HEK293 (cell line): ENCODE data around the gene PDE6C.
A peak's percentile ranks its signal among the peaks of the same experiment; 100 is the strongest.

Experiments used
- CTCF ChIA-PET: fragments of 350-600 bp; formaldehyde crosslinking; extraction: SDS; loops from one replicate; lab custom pipeline; 2021; ENCODE audit warnings: antibody characterized with exemption; lab: Yijun Ruan, JAX
- POLR2A ChIA-PET: fragments of 300-600 bp; formaldehyde crosslinking; extraction: SDS; loops from one replicate; lab custom pipeline; 2020; ENCODE audit warnings: antibody characterized with exemption, inconsistent platforms; lab: Yijun Ruan, JAX
- H3K27ac ChIP-seq: fragments of 200-500 bp; sonication (Bioruptor generic); 2 replicates; pipeline ENCODE4 v1.5.1; 2014; ENCODE audit warnings: low read depth, low read length, control low read depth, inconsistent platforms; ENCODE audit errors: extremely low read depth
- H3K36me3 ChIP-seq, 2 experiments: fragments of 200-500 bp in 1 of 2; sonication (Bioruptor generic) in 1 of 2; 1 replicate in 1 of 2; 2 replicates in 1 of 2; pipeline ENCODE4 v1.5.1; 2014 to 2017; ENCODE audit warnings: inconsistent platforms in 2 of 2, low read length in 2 of 2; ENCODE audit not compliant: control insufficient read depth in 2 of 2, insufficient read depth in 1 of 2
- H3K4me1 ChIP-seq: fragments of 200-500 bp; sonication (Bioruptor generic); 2 replicates; pipeline ENCODE4 v1.5.1; 2014; ENCODE audit warnings: mild to moderate bottlenecking, low read length, inconsistent platforms; ENCODE audit not compliant: control insufficient read depth, insufficient read depth
- H3K4me3 ChIP-seq: 2 replicates; pipeline ENCODE4 v1.5.1; 2011; ENCODE audit warnings: low read depth, mild to moderate bottlenecking, control low read depth, low read length, moderate library complexity
- H3K9me3 ChIP-seq: fragments of 200-500 bp; sonication (Bioruptor generic); 2 replicates; pipeline ENCODE4 v1.5.1; 2014; ENCODE audit warnings: low read depth, low read length, inconsistent platforms; ENCODE audit not compliant: control insufficient read depth, insufficient read depth
- GLI2 ChIP-seq: fragments of 450-650 bp; formaldehyde crosslinking; IDR thresholded peaks from 2 replicates; pipeline ENCODE4; 2017; ENCODE audit warnings: missing biosample characterization, missing genetic modification characterization, low read depth, borderline replicate concordance
- GLI4 ChIP-seq: fragments of 450-650 bp; formaldehyde crosslinking; IDR thresholded peaks from 2 replicates; pipeline ENCODE4 v1.5.1; 2016; ENCODE audit warnings: missing biosample characterization, missing genetic modification characterization
- GLIS1 ChIP-seq: fragments of 450-650 bp; formaldehyde crosslinking; IDR thresholded peaks from 2 replicates; pipeline ENCODE4 v1.5.1; 2016; ENCODE audit warnings: missing biosample characterization, missing genetic modification characterization
- KLF7 ChIP-seq: fragments of 450-650 bp; formaldehyde crosslinking; IDR thresholded peaks from 2 replicates; pipeline ENCODE4 v1.5.1; 2016; ENCODE audit warnings: missing biosample characterization, missing genetic modification characterization, borderline replicate concordance
- KLF9 ChIP-seq: fragments of 450-650 bp; formaldehyde crosslinking; IDR thresholded peaks from 2 replicates; pipeline ENCODE4 v1.5.1; 2016; ENCODE audit warnings: missing biosample characterization, missing genetic modification characterization, low read depth
- MEIS1 ChIP-seq: sonication (generic); formaldehyde crosslinking; IDR thresholded peaks from 2 replicates; pipeline ENCODE4 v1.8.1; 2022; ENCODE audit warnings: missing genetic modification reagents, mild to moderate bottlenecking, borderline replicate concordance
- SP7 ChIP-seq: fragments of 450-650 bp; formaldehyde crosslinking; IDR thresholded peaks from 2 replicates; pipeline ENCODE4 v1.5.1; 2016; ENCODE audit warnings: missing biosample characterization, missing genetic modification characterization
- ZBTB20 ChIP-seq: fragments of 450-650 bp; formaldehyde crosslinking; IDR thresholded peaks from 2 replicates; pipeline ENCODE4 v1.5.1; 2016; ENCODE audit warnings: missing biosample characterization, missing genetic modification characterization
- ZNF133 ChIP-seq: fragments of 450-650 bp; formaldehyde crosslinking; IDR thresholded peaks from 2 replicates; pipeline ENCODE4 v1.5.1; 2016; ENCODE audit warnings: missing biosample characterization, missing genetic modification characterization
- ZNF138 ChIP-seq: fragments of 450-650 bp; formaldehyde crosslinking; IDR thresholded peaks from 2 replicates; pipeline ENCODE4 v1.5.1; 2016; ENCODE audit warnings: missing biosample characterization, missing genetic modification characterization, borderline replicate concordance
- ZNF202 ChIP-seq: fragments of 450-650 bp; formaldehyde crosslinking; IDR thresholded peaks from 2 replicates; pipeline ENCODE4 v1.5.1; 2016; ENCODE audit warnings: missing biosample characterization, missing genetic modification characterization, borderline replicate concordance
- ZNF214 ChIP-seq: fragments of 450-650 bp; formaldehyde crosslinking; IDR thresholded peaks from 2 replicates; pipeline ENCODE4 v1.5.1; 2017; ENCODE audit warnings: missing biosample characterization, mild to moderate bottlenecking, missing genetic modification characterization, borderline replicate concordance
- ZNF23 ChIP-seq: fragments of 450-650 bp; formaldehyde crosslinking; IDR thresholded peaks from 2 replicates; pipeline ENCODE4 v1.5.1; 2016; ENCODE audit warnings: missing biosample characterization, missing genetic modification characterization, borderline replicate concordance
- ZNF274 ChIP-seq, 2 experiments: fragments of 200-500 bp in 1 of 2; fragments of 450-650 bp in 1 of 2; sonication (Bioruptor generic) in 1 of 2; formaldehyde crosslinking in 1 of 2; IDR thresholded peaks; 2 replicates each; pipeline versions ENCODE4 v1.5.1 to v1.6.1; 2014 to 2016; ENCODE audit warnings: borderline replicate concordance in 1 of 2, inconsistent platforms in 1 of 2, low read length in 1 of 2, missing biosample characterization in 1 of 2, missing genetic modification characterization in 1 of 2
- ZNF354C ChIP-seq: fragments of 450-650 bp; formaldehyde crosslinking; IDR thresholded peaks from 2 replicates; pipeline ENCODE4 v1.5.1; 2016; ENCODE audit warnings: missing biosample characterization, missing genetic modification characterization, low read depth, borderline replicate concordance
- ZNF366 ChIP-seq: fragments of 450-650 bp; formaldehyde crosslinking; conservative IDR thresholded peaks from 2 replicates; pipeline ENCODE4 v1.5.1; 2016; ENCODE audit warnings: missing biosample characterization, missing genetic modification characterization
- ZNF394 ChIP-seq: fragments of 450-650 bp; formaldehyde crosslinking; IDR thresholded peaks from 2 replicates; pipeline ENCODE4 v1.5.1; 2016; ENCODE audit warnings: missing biosample characterization, missing genetic modification characterization, mild to moderate bottlenecking, moderate library complexity, borderline replicate concordance
- ZNF416 ChIP-seq: fragments of 450-650 bp; formaldehyde crosslinking; IDR thresholded peaks from 2 replicates; pipeline ENCODE4 v1.5.1; 2016; ENCODE audit warnings: missing biosample characterization, missing genetic modification characterization
- ZNF48 ChIP-seq: fragments of 450-650 bp; formaldehyde crosslinking; IDR thresholded peaks from 2 replicates; pipeline ENCODE4 v1.5.1; 2016; ENCODE audit warnings: missing biosample characterization, missing genetic modification characterization
- ZNF514 ChIP-seq: fragments of 450-650 bp; formaldehyde crosslinking; IDR thresholded peaks from 2 replicates; pipeline ENCODE4 v1.5.1; 2016; ENCODE audit warnings: missing biosample characterization, missing genetic modification characterization
- ZNF549 ChIP-seq: fragments of 450-650 bp; IDR thresholded peaks from 2 replicates; pipeline ENCODE4 v1.5.1; 2018; ENCODE audit warnings: missing biosample characterization, missing genetic modification characterization, mild to moderate bottlenecking, inconsistent platforms, moderate library complexity
- ZNF624 ChIP-seq: fragments of 450-650 bp; formaldehyde crosslinking; IDR thresholded peaks from 2 replicates; pipeline ENCODE4 v1.5.1; 2017; ENCODE audit warnings: missing biosample characterization, missing genetic modification characterization
- ZNF629 ChIP-seq: fragments of 450-650 bp; formaldehyde crosslinking; IDR thresholded peaks from 2 replicates; pipeline ENCODE4 v1.5.1; 2017; ENCODE audit warnings: missing biosample characterization, missing genetic modification characterization
- ZNF660 ChIP-seq: fragments of 450-650 bp; IDR thresholded peaks from 2 replicates; pipeline ENCODE4 v1.5.1; 2018; ENCODE audit warnings: missing biosample characterization, mild to moderate bottlenecking, missing genetic modification characterization
- ZNF704 ChIP-seq: fragments of 450-650 bp; formaldehyde crosslinking; IDR thresholded peaks from 2 replicates; pipeline ENCODE4 v1.5.1; 2016; ENCODE audit warnings: missing biosample characterization, missing genetic modification characterization
- TF ChIP-seq, protein P1 (sequence below): fragments of 450-650 bp; formaldehyde crosslinking; IDR thresholded peaks from 2 replicates; pipeline ENCODE4 v1.5.1; 2016; ENCODE audit warnings: missing biosample characterization, missing genetic modification characterization

The PDE6C gene

GRCh38 chr10:93673791-93674190, 61.5 kb downstream of the PDE6C start:
- H3K4me3 ChIP-seq = no peak overlapping the region
- no peak overlapping the region for H3K27ac ChIP-seq
- ChIA-PET CTCF (interaction anchor here (1.3 kb wide), 1 partner anchor 119 kb away, joined by 5 read pairs; no protein-coding TSS in a partner anchor), POLR2A (no interaction called here)
- H3K9me3 ChIP-seq = no peaks in the 10 kb centered on the region
- H3K4me1 ChIP-seq = no peaks in the 10 kb centered on the region
- TF ChIP-seq ZNF366 (no peak), ZNF274 (IDR thresholded peaks at IDR 0.05; ENCODE audit: low read length) (no peak), ZNF274 (tag by site-specific recombination; IDR thresholded peaks at IDR 0.05; ENCODE audit: borderline replicate concordance) (no peak), ZNF629 (tag by site-specific recombination) (no peak), ZNF416 (tag by site-specific recombination) (no peak), ZNF214 (tag by site-specific recombination) (no peak), ZNF354C (tag by site-specific recombination) (no peak), ZNF704 (tag by site-specific recombination) (no peak), ZNF23 (tag by site-specific recombination) (no peak), ZNF624 (tag by site-specific recombination) (no peak), ZNF48 (tag by site-specific recombination) (no peak), ZNF514 (tag by site-specific recombination) (no peak), GLI2 (no peak), ZNF549 (tag by site-specific recombination) (no peak), GLI4 (tag by site-specific recombination) (no peak), ZNF660 (tag by site-specific recombination) (no peak), KLF9 (no peak), MEIS1 (no peak), KLF7 (no peak)
- TF ChIP-seq, protein P1, sequence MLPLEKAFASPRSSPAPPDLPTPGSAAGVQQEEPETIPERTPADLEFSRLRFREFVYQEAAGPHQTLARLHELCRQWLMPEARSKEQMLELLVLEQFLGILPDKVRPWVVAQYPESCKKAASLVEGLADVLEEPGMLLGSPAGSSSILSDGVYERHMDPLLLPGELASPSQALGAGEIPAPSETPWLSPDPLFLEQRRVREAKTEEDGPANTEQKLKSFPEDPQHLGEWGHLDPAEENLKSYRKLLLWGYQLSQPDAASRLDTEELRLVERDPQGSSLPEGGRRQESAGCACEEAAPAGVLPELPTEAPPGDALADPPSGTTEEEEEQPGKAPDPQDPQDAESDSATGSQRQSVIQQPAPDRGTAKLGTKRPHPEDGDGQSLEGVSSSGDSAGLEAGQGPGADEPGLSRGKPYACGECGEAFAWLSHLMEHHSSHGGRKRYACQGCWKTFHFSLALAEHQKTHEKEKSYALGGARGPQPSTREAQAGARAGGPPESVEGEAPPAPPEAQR = no peak
- H3K36me3 ChIP-seq = peaks cover 45 to 75% of the 10 kb centered on the region in 2 experiments

GRCh38 chr10:93678386-93678785, 66.0 kb downstream of the PDE6C start:
- CTCF ChIA-PET = interaction anchor here (0.6 to 8.4 kb wide), 10 partner anchors 28 to 322 kb away, joined by 3 to 110 read pairs (median 5); partner anchors contain the start of gene MYOF
- peaks cover 39 to 59% of the 10 kb centered on the region in 2 experiments for H3K36me3 ChIP-seq
- H3K4me1 ChIP-seq = no peaks in the 10 kb centered on the region
- no peak overlapping the region for H3K27ac ChIP-seq
- POLR2A ChIA-PET = no interaction called here
- peak; percentile 69 for TF ChIP-seq GLIS1 (tag by site-specific recombination)
- TF ChIP-seq ZNF394 (tag by site-specific recombination) = no peak
- no peak for TF ChIP-seq SP7
- no peak for TF ChIP-seq ZNF138 (tag by site-specific recombination)
- no peak for TF ChIP-seq ZNF202 (tag by site-specific recombination)
- no peak for TF ChIP-seq ZNF133 (tag by site-specific recombination)
- no peak for TF ChIP-seq ZBTB20 (tag by site-specific recombination)
- H3K4me3 ChIP-seq = no peak overlapping the region
- no peaks in the 10 kb centered on the region for H3K9me3 ChIP-seq
